Endothelial cell of umbilical vein (primary cell): ENCODE data around the gene CLRN1. TPM values are rescaled to one million over a fixed set of nuclear protein-coding genes. Genes with fewer than 3 reads are reported as not detected.

ENCODE experiments used
- BruUV-seq: library from RNA; stranded (reverse); fragments of 400-500 nt; replicated peaks from 2 replicates; lab custom pipeline; 2021; lab: Mats Ljungman, UMichigan
- CTCF ChIA-PET: fragments of 300-600, 350-600 bp; sonication (Branson Sonifier 250); formaldehyde crosslinking; loops from one replicate; lab custom pipeline; 2021; ENCODE audit warnings: antibody characterized with exemption, inconsistent platforms; lab: Charles Lee
- POLR2A ChIA-PET: fragments of 300-600, 350-600 bp; sonication (Branson Sonifier 250); formaldehyde crosslinking; loops from one replicate; lab custom pipeline; 2021; ENCODE audit warnings: antibody characterized with exemption, inconsistent platforms; lab: Charles Lee
- DNase-seq: peaks from one replicate; pipeline ENCODE4 v3.0.0-alpha.2; 2011; ENCODE audit warnings: low read depth, low spot score
- FAIRE-seq: peaks from 2 replicates; lab custom pipeline; 2011; peaks lifted over from hg19 to GRCh38; lab: Jason Lieb, UNC
- H2AFZ ChIP-seq: 2 replicates; pipeline ENCODE4 v1.6.0; 2012; ENCODE audit warnings: low read depth, low read length, control low read depth, inconsistent platforms
- H3K27ac ChIP-seq: 2 replicates; pipeline ENCODE4 v1.5.1; 2011; ENCODE audit warnings: low read depth, mild to moderate bottlenecking, control low read depth, low read length, moderate library complexity; ENCODE audit not compliant: insufficient read depth
- H3K27me3 ChIP-seq, 2 experiments: 2 replicates each; pipeline versions ENCODE4 v1.6.0 to v1.6.1; 2011; ENCODE audit warnings: low read length in 2 of 2, mixed read lengths in 1 of 2; ENCODE audit not compliant: control insufficient read depth in 2 of 2, insufficient read depth in 2 of 2
- H3K36me3 ChIP-seq, 2 experiments: 2 replicates in 1 of 2; 3 replicates in 1 of 2; pipeline ENCODE4 v1.5.1; 2011; ENCODE audit warnings: low read length in 2 of 2, mild to moderate bottlenecking in 1 of 2, moderate library complexity in 1 of 2; ENCODE audit not compliant: control insufficient read depth in 2 of 2, insufficient read depth in 2 of 2; ENCODE audit errors: extremely low read depth in 1 of 2
- H3K4me1 ChIP-seq: 3 replicates; pipeline ENCODE4 v1.5.1; 2011; ENCODE audit warnings: mild to moderate bottlenecking, low read length; ENCODE audit not compliant: control insufficient read depth, insufficient read depth; ENCODE audit errors: extremely low read depth
- H3K4me2 ChIP-seq: 2 replicates; pipeline ENCODE4 v1.6.1; 2011; ENCODE audit warnings: low read length, control low read depth, mixed read lengths; ENCODE audit not compliant: insufficient read depth
- H3K4me3 ChIP-seq, 3 experiments: fragments of 200-600 bp in 1 of 3; sonication (generic), shearing (Covaris generic) in 1 of 3; replicated peaks in 1 of 3; 2 replicates each; pipeline ENCODE4 v1.5.1; 2011 to 2016; ENCODE audit warnings: control low read depth in 3 of 3, low read length in 3 of 3, mild to moderate bottlenecking in 2 of 3, inconsistent platforms in 1 of 3, low read depth in 1 of 3, moderate library complexity in 1 of 3; ENCODE audit not compliant: insufficient read depth in 1 of 3
- H3K79me2 ChIP-seq: 2 replicates; pipeline ENCODE4 v1.6.0; 2012; ENCODE audit warnings: low read length, inconsistent platforms; ENCODE audit not compliant: control insufficient read depth, insufficient read depth
- H3K9ac ChIP-seq: replicated peaks from 2 replicates; pipeline ENCODE3; 2011; ENCODE audit warnings: low read length, control low read depth; ENCODE audit not compliant: insufficient read depth; ENCODE audit errors: extremely low read depth
- H3K9me1 ChIP-seq: replicated peaks from 3 replicates; pipeline ENCODE4 v1.6.0; 2011; ENCODE audit warnings: mild to moderate bottlenecking, low read length; ENCODE audit not compliant: control insufficient read depth, insufficient read depth; ENCODE audit errors: extremely low read depth
- H3K9me3 ChIP-seq: replicated peaks from 2 replicates; pipeline ENCODE4 v1.5.1; 2012; ENCODE audit warnings: low read length, inconsistent platforms; ENCODE audit not compliant: control insufficient read depth, insufficient read depth
- H4K20me1 ChIP-seq: replicated peaks from 2 replicates; pipeline ENCODE3; 2011; ENCODE audit warnings: mild to moderate bottlenecking, low read length; ENCODE audit not compliant: control insufficient read depth, insufficient read depth; ENCODE audit errors: extremely low read depth
- CTCF ChIP-seq, 2 donors: IDR thresholded peaks; 1 replicate in 1 of 2; 2 replicates in 1 of 2; pipeline ENCODE4 v1.5.1; 2011; ENCODE audit warnings: low read length in 2 of 2, mild to moderate bottlenecking in 2 of 2, moderate library complexity in 2 of 2, control low read depth in 1 of 2, inconsistent platforms in 1 of 2, low read depth in 1 of 2; ENCODE audit not compliant: insufficient read depth in 1 of 2; ENCODE audit errors: extremely low read depth in 1 of 2
- EZH2 ChIP-seq: IDR thresholded peaks from 2 replicates; pipeline ENCODE4 v1.6.1; 2012; ENCODE audit warnings: borderline replicate concordance, low read depth, mild to moderate bottlenecking, moderate library complexity, low read length, inconsistent platforms; ENCODE audit not compliant: severe bottlenecking
- FOS ChIP-seq: IDR thresholded peaks from 2 replicates; pipeline ENCODE4 v1.6.1; 2011; ENCODE audit warnings: mild to moderate bottlenecking, low read length, moderate library complexity, borderline replicate concordance; ENCODE audit not compliant: insufficient read depth
- GATA2 ChIP-seq: IDR thresholded peaks from 2 replicates; pipeline ENCODE4 v1.7.0; 2011; ENCODE audit warnings: low read depth, mild to moderate bottlenecking, moderate library complexity, mixed read lengths, low read length; ENCODE audit not compliant: insufficient read length, insufficient read depth
- JUN ChIP-seq: IDR thresholded peaks from 2 replicates; pipeline ENCODE4 v1.6.1; 2011; ENCODE audit warnings: borderline replicate concordance, low read depth; ENCODE audit not compliant: insufficient read length, insufficient read depth
- MAX ChIP-seq: IDR thresholded peaks from 2 replicates; pipeline ENCODE4 v1.6.1; 2011; ENCODE audit not compliant: insufficient read depth, insufficient read length
- MYC ChIP-seq: IDR thresholded peaks from one replicate; pipeline ENCODE4 v1.6.1; 2011; ENCODE audit warnings: mild to moderate bottlenecking, low read depth, low read length
- POLR2A ChIP-seq: IDR thresholded peaks from 2 replicates; pipeline ENCODE4 v1.6.1; 2012; ENCODE audit warnings: low read depth, mild to moderate bottlenecking, control low read depth, low read length
- POLR2AphosphoS5 ChIP-seq: IDR thresholded peaks from 2 replicates; pipeline ENCODE4 v1.6.1; 2012; ENCODE audit warnings: low read depth, mild to moderate bottlenecking, control low read depth, low read length, moderate library complexity; ENCODE audit not compliant: insufficient read depth
- dilution Hi-C: fragments of 300-500 bp; cut with MboI; formaldehyde crosslinking; loops from one replicate; pipeline ENCODE4 v1.15.0; 2019; ENCODE audit warnings: low sequenced_read_pairs; ENCODE audit not compliant: extremely low pct_ligation_motif_present
- intact Hi-C: fragments of 100-400 bp; cut with micrococcal nuclease; formaldehyde crosslinking; loops from one replicate; pipeline ENCODE4 v1.10.0; 2022
- polyA plus RNA-seq, 4 experiments: library from polyadenylated mRNA; depleted of rRNA in 3 of 4; stranded (reverse) in 3 of 4; unstranded in 1 of 4; fragments of >200 nt; gene quantifications; 2 replicates each; pipeline versions ENCODE4 v1.2.1 to v1.2.3, GENCODE V29; 2011 to 2012; ENCODE audit warnings: missing spikeins in 1 of 4
- total RNA-seq: library from RNA; stranded (reverse); gene quantifications from 2 replicates; pipeline ENCODE4 v1.2.3, GENCODE V29; 2021

Gene CLRN1
- total and polyA plus RNA-seq, 2 donors (not counting 3 experiments of a cell fraction or from before 2014, with no cell fraction given) = not detected

- Histone ChIP-seq H3K4me3 (no peak overlapping the region), H3K36me3 (no peaks in the 10 kb centered on the region), H3K4me1 (no peaks in the 10 kb centered on the region), H3K27me3 (peaks cover 5 to 7% of the 10 kb centered on the region in 2 experiments), H3K79me2 (no peaks in the 10 kb centered on the region), H3K9me3 (no peaks in the 10 kb centered on the region), H3K4me2 (no peak overlapping the region), H3K9me1 (no peaks in the 10 kb centered on the region), H4K20me1 (no peaks in the 10 kb centered on the region), H3K9ac (no peak overlapping the region), H2AFZ (no peak overlapping the region), H3K27ac (no peak overlapping the region)
- CTCF ChIA-PET = interaction anchor here (1.0 kb wide), 1 partner anchor 18 kb away, joined by 3 read pairs; no protein-coding TSS in a partner anchor
- dilution Hi-C loops (no loop called here), intact Hi-C loops (no loop called here)
- no peak for TF ChIP-seq JUN
- TF ChIP-seq MAX = no peak
- TF ChIP-seq CTCF (IDR thresholded peaks at IDR 0.05; ENCODE audit: extremely low read depth in 1 of 2, insufficient read depth in 1 of 2, low read depth in 1 of 2, low read length in 2 of 2) = no peak
- no peak for TF ChIP-seq FOS
- no peak for TF ChIP-seq MYC
- TF ChIP-seq POLR2A = no peak
- no peak for TF ChIP-seq GATA2
- no peak for TF ChIP-seq POLR2AphosphoS5
- TF ChIP-seq EZH2 = no peak
- FAIRE-seq (no peak), DNase-seq (no peak)
- BruUV-seq = no TSS peak
- POLR2A ChIA-PET = no interaction called here
Measured at GRCh38 chr3:150911771-150912170, 60.8 kb downstream of the CLRN1 start.
